ENCODE data around the gene ENOX1. TPM values are rescaled to one million over a fixed set of nuclear protein-coding genes. Genes with fewer than 3 reads are reported as not detected.

ENOX1 gene
- total and polyA plus RNA-seq, 4 experiments from 2014 or later = not detected

DNA sequence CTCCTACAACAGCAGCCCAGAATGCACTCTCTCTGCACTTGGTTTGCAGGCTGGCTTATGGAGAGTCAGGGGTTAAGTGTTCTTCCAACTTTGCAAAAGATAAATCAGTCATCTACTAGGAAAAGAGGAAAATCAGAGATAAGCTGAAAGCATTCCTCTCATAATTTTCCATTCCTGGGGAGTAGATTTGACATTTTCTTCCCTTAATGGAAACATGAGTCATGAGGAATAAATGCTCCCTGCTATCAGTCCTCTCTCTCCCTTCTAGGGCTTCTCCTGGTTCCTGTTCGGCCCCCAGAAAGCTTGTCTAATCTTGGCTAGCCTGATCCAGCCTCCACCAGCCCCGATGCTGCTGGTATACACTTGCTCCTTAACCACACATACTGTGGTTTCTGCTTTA, 28.4 kb upstream of the ENOX1 start:
- intact Hi-C loops (cut with micrococcal nuclease) = no loop called here

DNA sequence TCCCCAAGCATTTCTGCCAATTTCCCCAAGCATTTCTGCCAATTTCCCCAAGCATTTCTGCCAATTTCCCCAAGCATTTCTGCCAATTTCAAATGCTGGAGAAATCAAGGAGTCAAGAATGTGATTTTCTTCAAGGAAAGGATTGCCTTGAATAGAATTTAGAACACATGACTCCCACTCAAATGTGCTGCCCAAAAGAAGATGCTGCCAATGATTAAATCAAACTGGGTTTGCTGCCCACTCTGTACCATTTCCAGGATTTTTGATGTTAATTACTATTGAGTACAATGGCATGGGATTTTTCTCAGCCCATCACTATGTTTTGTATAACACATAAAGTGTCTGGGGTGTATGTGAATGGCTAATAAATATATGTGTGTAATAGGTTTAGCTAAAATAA, 21.9 kb upstream of the ENOX1 start:
- no peaks in the 10 kb centered on the region for H3K4me1 ChIP-seq (ENCODE audit: insufficient read depth, low read length)
- Mint-ChIP-seq H3K36me3 (no peaks in the 10 kb centered on the region), H3K4me3 (no peak overlapping the region), H3K27me3 (peaks cover 7 to 11% of the 10 kb centered on the region in 2 donors), H3K9me3 (no peaks in the 10 kb centered on the region), H3K27ac (no peak overlapping the region), H3K4me1 (peaks cover 0 to 3% (median 0%) of the 10 kb centered on the region in 4 donors)
- H3K36me3 ChIP-seq (ENCODE audit: insufficient read depth, low read length) = no peaks in the 10 kb centered on the region
- no peak overlapping the region for H3K4me3 ChIP-seq (ENCODE audit: low read length in 2 of 2)
- H3K9me3 ChIP-seq (ENCODE audit: control insufficient read depth in 1 of 2, low read length in 2 of 2) = no peaks in the 10 kb centered on the region
- DNase-seq = no peak
- no peak overlapping the region for H3K27ac ChIP-seq (ENCODE audit: low read depth, low read length)
- CTCF ChIA-PET (ENCODE audit: partially characterized antibody) = no interaction called here
- POLR2A ChIA-PET (ENCODE audit: partially characterized antibody) = no interaction called here
- intact Hi-C loops (cut with micrococcal nuclease) = no loop called here
- H3K27me3 ChIP-seq (ENCODE audit: insufficient read depth, low read length) = no peaks in the 10 kb centered on the region

More for the DNA sequence above, 28.4 kb upstream of the ENOX1 start:
- Mint-ChIP-seq H3K4me1 (no peaks in the 10 kb centered on the region), H3K27ac (no peak overlapping the region), H3K9me3 (peaks cover 0 to 7% (median under 1%) of the 10 kb centered on the region in 8 donors), H3K27me3 (peaks cover 18 to 19% of the 10 kb centered on the region in 2 donors), H3K4me3 (no peak overlapping the region), H3K36me3 (no peaks in the 10 kb centered on the region)
- no peak overlapping the region for H3K27ac ChIP-seq (ENCODE audit: low read depth, low read length)
- H3K36me3 ChIP-seq (ENCODE audit: insufficient read depth, low read length) = no peaks in the 10 kb centered on the region
- ChIA-PET POLR2A (ENCODE audit: partially characterized antibody) (no interaction called here), CTCF (ENCODE audit: partially characterized antibody) (interaction anchor here (4.1 kb wide), 1 partner anchor 11 kb away, joined by 21 read pairs; no protein-coding TSS in a partner anchor)
- H3K4me3 ChIP-seq (ENCODE audit: low read length in 2 of 2) = no peak overlapping the region
- no peaks in the 10 kb centered on the region for H3K4me1 ChIP-seq (ENCODE audit: insufficient read depth, low read length)
- H3K27me3 ChIP-seq (ENCODE audit: insufficient read depth, low read length) = no peaks in the 10 kb centered on the region
- no peaks in the 10 kb centered on the region for H3K9me3 ChIP-seq (ENCODE audit: control insufficient read depth in 1 of 2, low read length in 2 of 2)
- no peak for DNase-seq

DNA sequence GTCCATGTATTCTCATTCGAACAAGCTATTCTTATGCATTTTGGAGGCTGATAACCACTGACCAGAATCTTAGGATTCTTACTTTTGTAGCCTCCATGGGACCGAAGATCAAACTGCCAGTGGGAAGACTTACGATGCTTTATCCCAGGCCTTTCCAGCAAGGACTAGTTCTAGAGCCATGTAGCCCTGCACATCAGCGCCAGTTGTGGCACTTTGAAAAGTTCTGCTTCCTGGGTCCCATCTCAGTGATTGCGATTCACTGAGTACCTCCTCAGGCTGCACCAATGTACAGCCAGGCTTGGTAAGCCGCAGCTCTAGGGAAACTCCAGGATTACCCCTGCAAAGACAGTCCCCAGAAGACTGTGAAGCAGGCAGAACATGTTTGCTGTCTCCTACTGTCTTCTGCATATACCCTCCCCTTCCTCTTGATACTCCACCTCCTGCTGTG, 18.9 kb upstream of the ENOX1 start:
- H3K27me3 Mint-ChIP-seq = peaks cover 0 to 9% of the 10 kb centered on the region in 2 donors
- intact Hi-C loops (cut with micrococcal nuclease) = no loop called here
- peaks cover 0 to 3% (median 0%) of the 10 kb centered on the region in 4 donors for H3K4me1 Mint-ChIP-seq
- no peaks in the 10 kb centered on the region for H3K9me3 ChIP-seq (ENCODE audit: control insufficient read depth in 1 of 2, low read length in 2 of 2)
- H3K4me3 ChIP-seq (ENCODE audit: low read length in 2 of 2) = no peak overlapping the region
- no peaks in the 10 kb centered on the region for H3K9me3 Mint-ChIP-seq
- no peak for DNase-seq
- H3K27me3 ChIP-seq (ENCODE audit: insufficient read depth, low read length) = no peaks in the 10 kb centered on the region
- H3K27ac Mint-ChIP-seq = no peak overlapping the region
- POLR2A ChIA-PET (ENCODE audit: partially characterized antibody) = no interaction called here
- no peak overlapping the region for H3K27ac ChIP-seq (ENCODE audit: low read depth, low read length)
- H3K4me1 ChIP-seq (ENCODE audit: insufficient read depth, low read length) = no peaks in the 10 kb centered on the region
- H3K36me3 Mint-ChIP-seq = no peaks in the 10 kb centered on the region
- H3K36me3 ChIP-seq (ENCODE audit: insufficient read depth, low read length) = no peaks in the 10 kb centered on the region
- CTCF ChIA-PET (ENCODE audit: partially characterized antibody) = interaction anchor here (2.9 to 3.6 kb wide), 4 partner anchors 10 to 837 kb away, joined by 11 to 26 read pairs (median 18); no protein-coding TSS in a partner anchor
- no peak overlapping the region for H3K4me3 Mint-ChIP-seq

DNA sequence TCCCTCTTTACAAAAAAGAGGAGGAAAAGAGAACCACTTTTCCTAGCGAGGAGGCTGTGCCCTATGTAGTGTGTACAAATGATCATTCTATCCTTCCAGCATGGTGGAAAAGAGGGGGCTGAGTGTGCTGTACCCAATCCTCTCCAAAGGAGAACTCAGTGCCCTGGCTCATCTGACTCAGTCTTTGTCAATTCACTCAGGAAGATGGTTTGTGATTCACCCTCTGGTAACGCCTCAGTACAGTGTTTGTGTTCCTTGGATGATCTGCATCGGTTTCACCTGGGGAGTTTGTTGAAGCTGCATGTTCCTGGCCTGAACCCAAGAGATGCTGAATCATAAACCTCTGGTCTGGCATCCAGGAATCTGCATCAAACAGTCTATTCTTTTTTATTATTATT, 18.3 kb upstream of the ENOX1 start:
- intact Hi-C loops (cut with micrococcal nuclease) = no loop called here
- peak in 1 of 5 donors; percentile 33 for DNase-seq
- Mint-ChIP-seq H3K9me3 (no peaks in the 10 kb centered on the region), H3K27me3 (peaks cover 0 to 9% of the 10 kb centered on the region in 2 donors), H3K36me3 (no peaks in the 10 kb centered on the region), H3K4me1 (peaks cover 0 to 3% (median 0%) of the 10 kb centered on the region in 4 donors), H3K4me3 (no peak overlapping the region), H3K27ac (no peak overlapping the region)
- no peak overlapping the region for H3K27ac ChIP-seq (ENCODE audit: low read depth, low read length)
- no peaks in the 10 kb centered on the region for H3K9me3 ChIP-seq (ENCODE audit: control insufficient read depth in 1 of 2, low read length in 2 of 2)
- H3K36me3 ChIP-seq (ENCODE audit: insufficient read depth, low read length) = no peaks in the 10 kb centered on the region
- POLR2A ChIA-PET (ENCODE audit: partially characterized antibody) = no interaction called here
- H3K4me1 ChIP-seq (ENCODE audit: insufficient read depth, low read length) = no peaks in the 10 kb centered on the region
- no peaks in the 10 kb centered on the region for H3K27me3 ChIP-seq (ENCODE audit: insufficient read depth, low read length)
- CTCF ChIA-PET (ENCODE audit: partially characterized antibody) = interaction anchor here (0.9 to 3.6 kb wide), 9 partner anchors 9 to 1211 kb away, joined by 4 to 26 read pairs (median 15); no protein-coding TSS in a partner anchor
- no peak overlapping the region for H3K4me3 ChIP-seq (ENCODE audit: low read length in 2 of 2)

DNA sequence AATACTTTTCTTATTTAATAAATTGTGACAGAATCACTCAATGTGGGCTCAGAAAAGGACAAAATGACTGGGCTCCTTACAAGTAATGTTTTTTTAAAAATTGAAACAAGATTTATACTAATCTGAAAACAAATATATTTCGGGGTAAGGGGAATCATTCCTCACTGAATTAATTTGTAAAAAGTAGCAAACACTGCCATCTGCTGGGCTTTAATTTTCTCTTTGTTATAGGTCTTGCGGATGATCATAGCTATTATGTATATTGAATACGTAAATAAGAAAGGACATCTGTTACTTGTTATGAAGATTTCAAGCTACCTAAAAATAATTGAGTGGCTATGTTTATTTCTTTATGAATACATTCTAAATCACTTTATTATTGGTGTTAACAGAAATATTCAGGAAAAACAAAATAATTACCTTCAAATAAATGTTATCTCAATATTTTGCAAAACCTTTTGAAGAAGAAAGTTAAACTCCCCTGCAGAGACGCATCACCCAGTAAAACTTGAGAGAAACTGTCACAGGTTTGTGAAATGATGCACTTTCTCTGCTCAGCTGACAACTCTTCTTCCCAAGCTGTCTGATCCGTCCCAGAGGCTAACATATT, 17.8 kb upstream of the ENOX1 start:
- Histone ChIP-seq H3K27me3 (ENCODE audit: insufficient read depth, low read length) (no peaks in the 10 kb centered on the region), H3K4me3 (ENCODE audit: low read length in 2 of 2) (no peak overlapping the region), H3K9me3 (ENCODE audit: control insufficient read depth in 1 of 2, low read length in 2 of 2) (no peaks in the 10 kb centered on the region), H3K27ac (ENCODE audit: low read depth, low read length) (no peak overlapping the region), H3K4me1 (ENCODE audit: insufficient read depth, low read length) (no peaks in the 10 kb centered on the region), H3K36me3 (ENCODE audit: insufficient read depth, low read length) (no peaks in the 10 kb centered on the region)
- H3K27me3 Mint-ChIP-seq = peaks cover 3 to 8% of the 10 kb centered on the region in 2 donors
- ChIA-PET POLR2A (ENCODE audit: partially characterized antibody) (no interaction called here), CTCF (ENCODE audit: partially characterized antibody) (interaction anchor here (0.9 to 3.6 kb wide), 9 partner anchors 9 to 1210 kb away, joined by 4 to 26 read pairs (median 15); no protein-coding TSS in a partner anchor)
- H3K4me3 Mint-ChIP-seq = no peak overlapping the region
- H3K27ac Mint-ChIP-seq = no peak overlapping the region
- no peaks in the 10 kb centered on the region for H3K9me3 Mint-ChIP-seq
- no peaks in the 10 kb centered on the region for H3K36me3 Mint-ChIP-seq
- intact Hi-C loops (cut with micrococcal nuclease) = loop anchor here (1.0 kb wide), 2 partner anchors 717 to 835 kb away; no protein-coding TSS in a partner anchor
- DNase-seq = peak in 4 of 5 donors; percentile 33 to 42 (median 38)
- peaks cover 0 to 3% (median 0%) of the 10 kb centered on the region in 4 donors for H3K4me1 Mint-ChIP-seq

DNA sequence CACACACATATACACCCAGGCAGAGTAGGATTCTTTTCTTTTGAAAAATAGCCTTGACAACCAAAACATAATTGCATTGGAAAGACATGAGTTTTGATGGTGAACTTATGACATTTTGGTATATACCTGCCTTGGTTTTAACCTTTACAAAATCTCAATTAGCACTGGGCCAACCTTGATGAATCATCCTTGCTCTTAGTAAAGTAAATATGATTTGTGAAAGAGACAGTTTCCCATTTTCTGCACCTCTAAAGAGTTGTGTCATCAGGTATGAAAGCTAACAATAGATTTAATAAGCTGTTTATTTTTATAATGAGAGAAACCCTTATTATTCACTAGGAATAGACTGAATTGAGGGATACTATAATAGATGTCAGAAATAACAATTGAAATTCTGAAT, 15.7 kb upstream of the ENOX1 start:
- intact Hi-C loops (cut with micrococcal nuclease) = no loop called here
- no peak overlapping the region for H3K27ac Mint-ChIP-seq
- H3K27me3 Mint-ChIP-seq = peaks cover 3 to 4% of the 10 kb centered on the region in 2 donors
- no peak for DNase-seq
- Histone ChIP-seq H3K36me3 (ENCODE audit: insufficient read depth, low read length) (no peaks in the 10 kb centered on the region), H3K27me3 (ENCODE audit: insufficient read depth, low read length) (no peaks in the 10 kb centered on the region), H3K27ac (ENCODE audit: low read depth, low read length) (no peak overlapping the region), H3K4me1 (ENCODE audit: insufficient read depth, low read length) (no peaks in the 10 kb centered on the region), H3K9me3 (ENCODE audit: control insufficient read depth in 1 of 2, low read length in 2 of 2) (no peaks in the 10 kb centered on the region), H3K4me3 (ENCODE audit: low read length in 2 of 2) (no peak overlapping the region)
- H3K4me1 Mint-ChIP-seq = peaks cover 0 to 3% (median under 1%) of the 10 kb centered on the region in 4 donors
- no peak overlapping the region for H3K4me3 Mint-ChIP-seq
- no peaks in the 10 kb centered on the region for H3K9me3 Mint-ChIP-seq
- ChIA-PET POLR2A (ENCODE audit: partially characterized antibody) (no interaction called here), CTCF (ENCODE audit: partially characterized antibody) (interaction anchor here (1.6 to 3.6 kb wide), 5 partner anchors 10 to 1208 kb away, joined by 3 to 26 read pairs (median 15); no protein-coding TSS in a partner anchor)
- H3K36me3 Mint-ChIP-seq = no peaks in the 10 kb centered on the region

DNA sequence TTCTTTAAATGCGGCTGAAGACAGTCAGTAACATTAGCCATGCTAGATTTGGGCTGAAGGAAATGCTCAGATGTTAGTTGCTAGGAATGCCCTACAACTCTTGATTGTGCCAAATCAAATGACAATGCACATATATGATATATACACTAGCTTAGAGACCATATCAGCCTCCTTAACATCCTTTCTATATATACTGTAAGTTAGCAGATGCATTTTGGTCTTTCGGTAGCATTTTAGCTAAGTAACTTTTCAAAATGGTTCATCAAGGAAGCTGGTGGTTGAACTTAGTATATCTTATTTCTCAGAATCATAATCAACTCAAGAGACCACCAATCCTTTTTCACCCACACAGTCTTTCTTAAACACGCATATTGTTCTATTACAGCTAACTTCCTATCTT, 14.1 kb upstream of the ENOX1 start:
- Mint-ChIP-seq H3K27me3 (peaks cover 2 to 9% of the 10 kb centered on the region in 2 donors), H3K4me1 (peaks cover 0 to 7% (median 4%) of the 10 kb centered on the region in 4 donors), H3K4me3 (no peak overlapping the region), H3K36me3 (no peaks in the 10 kb centered on the region), H3K9me3 (no peaks in the 10 kb centered on the region), H3K27ac (no peak overlapping the region)
- Histone ChIP-seq H3K27ac (ENCODE audit: low read depth, low read length) (no peak overlapping the region), H3K4me1 (ENCODE audit: insufficient read depth, low read length) (no peaks in the 10 kb centered on the region), H3K36me3 (ENCODE audit: insufficient read depth, low read length) (no peaks in the 10 kb centered on the region), H3K4me3 (ENCODE audit: low read length in 2 of 2) (no peak overlapping the region), H3K27me3 (ENCODE audit: insufficient read depth, low read length) (no peaks in the 10 kb centered on the region), H3K9me3 (ENCODE audit: control insufficient read depth in 1 of 2, low read length in 2 of 2) (no peaks in the 10 kb centered on the region)
- no peak for DNase-seq
- intact Hi-C loops (cut with micrococcal nuclease) = no loop called here
- POLR2A ChIA-PET (ENCODE audit: partially characterized antibody) = no interaction called here
- CTCF ChIA-PET (ENCODE audit: partially characterized antibody) = interaction anchor here (1.0 to 1.1 kb wide), 2 partner anchors 11 to 831 kb away, joined by 3 to 6 read pairs; no protein-coding TSS in a partner anchor

Data from CD4-positive, alpha-beta memory T cell (primary cell).